ENCODE results near the gene IFNAR2. TPM values are rescaled to one million over a fixed set of nuclear protein-coding genes. Genes with fewer than 3 reads are reported as not detected.
"Not testable (repeated sequence)": the region's sequence is repeated elsewhere in the genome, so short reads cannot be mapped to it uniquely, and the experiment has no call there.

Gene IFNAR2
- total RNA-seq, 1 donor from 2014 or later = 4.7 TPM

GRCh38 chr21:33249331-33250002 is 19.7 kb downstream of the IFNAR2 start:
- H3K4me3 ChIP-seq (ENCODE audit: low read depth, low read length) = no peak overlapping the region

DNA sequence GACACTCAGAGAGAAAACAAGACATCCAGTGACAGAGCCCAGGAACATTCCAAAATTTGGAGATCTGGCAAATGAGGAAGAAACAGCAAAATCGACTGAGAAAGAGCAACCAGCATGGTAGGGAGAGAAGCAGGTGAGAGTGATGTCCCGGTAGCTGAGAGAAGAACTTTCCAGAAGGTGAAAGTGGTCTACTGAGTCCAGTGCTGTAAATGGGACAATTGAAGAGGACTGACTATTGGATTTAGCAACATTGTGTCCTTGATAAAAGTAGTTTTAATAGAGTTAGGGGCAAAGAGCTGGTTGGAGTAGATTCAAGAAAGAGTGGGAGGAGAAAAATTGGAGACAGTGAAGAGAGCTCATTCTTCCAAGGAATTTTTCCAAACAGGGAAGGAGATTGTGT is 21.4 kb downstream of the IFNAR2 start:
- no peak overlapping the region for H3K4me3 ChIP-seq (ENCODE audit: low read depth, low read length)
- TF ChIP-seq CTCF (conservative IDR thresholded peaks at IDR 0.05; ENCODE audit: low read depth, low read length) = no peak
- no peak for DNase-seq (ENCODE audit: low read depth)

More at GRCh38 chr21:33249331-33250002, 19.7 kb downstream of the IFNAR2 start:
- no peak for TF ChIP-seq CTCF (conservative IDR thresholded peaks at IDR 0.05; ENCODE audit: low read depth, low read length)
- DNase-seq (ENCODE audit: low read depth) = no peak

- H3K4me3 ChIP-seq (ENCODE audit: low read depth, low read length); DNase-seq (ENCODE audit: low read depth): not testable (repeated sequence)
These were observed 23.6 kb downstream of the IFNAR2 start for GRCh38 chr21:33253382-33253781.

DNA sequence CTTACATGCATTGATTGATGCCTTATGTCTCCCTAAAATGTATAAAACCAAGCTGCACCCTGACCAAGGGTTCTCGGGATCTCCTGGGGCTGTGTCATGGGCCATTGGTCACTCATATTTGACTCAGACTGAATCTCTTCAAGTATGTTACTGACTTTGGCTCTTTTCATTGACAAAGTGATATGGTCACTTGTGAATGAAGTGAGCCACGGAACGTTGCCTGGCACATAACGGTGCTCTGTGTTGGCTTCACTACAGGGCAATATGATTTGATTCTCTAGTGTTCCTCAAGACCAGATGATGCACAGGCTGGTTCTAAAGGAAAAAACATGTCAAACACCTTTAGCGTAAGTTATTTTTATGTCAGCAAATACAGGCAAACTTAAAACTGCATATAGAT is 25.0 kb downstream of the IFNAR2 start:
- no peak for DNase-seq (ENCODE audit: low read depth)
- H3K4me3 ChIP-seq (ENCODE audit: low read depth, low read length) = no peak overlapping the region
- TF ChIP-seq CTCF (conservative IDR thresholded peaks at IDR 0.05; ENCODE audit: low read depth, low read length) = no peak

GRCh38 chr21:33255404-33255803 is 25.7 kb downstream of the IFNAR2 start:
- H3K4me3 ChIP-seq (ENCODE audit: low read depth, low read length) = no peak overlapping the region
- TF ChIP-seq CTCF (conservative IDR thresholded peaks at IDR 0.05; ENCODE audit: low read depth, low read length) = no peak
- DNase-seq (ENCODE audit: low read depth) = no peak

GRCh38 chr21:33256019-33256418 is 26.3 kb downstream of the IFNAR2 start:
- DNase-seq (ENCODE audit: low read depth) = no peak
- no peak overlapping the region for H3K4me3 ChIP-seq (ENCODE audit: low read depth, low read length)
- no peak for TF ChIP-seq CTCF (conservative IDR thresholded peaks at IDR 0.05; ENCODE audit: low read depth, low read length)

GRCh38 chr21:33257094-33257803 is 27.5 kb downstream of the IFNAR2 start:
- DNase-seq (ENCODE audit: low read depth) = no peak
- no peak for TF ChIP-seq CTCF (conservative IDR thresholded peaks at IDR 0.05; ENCODE audit: low read depth, low read length)
- H3K4me3 ChIP-seq (ENCODE audit: low read depth, low read length) = no peak overlapping the region

Data from epithelial cell of proximal tubule (primary cell).